ENCODE measurements around the gene C1orf87.

C1orf87 gene

DNA sequence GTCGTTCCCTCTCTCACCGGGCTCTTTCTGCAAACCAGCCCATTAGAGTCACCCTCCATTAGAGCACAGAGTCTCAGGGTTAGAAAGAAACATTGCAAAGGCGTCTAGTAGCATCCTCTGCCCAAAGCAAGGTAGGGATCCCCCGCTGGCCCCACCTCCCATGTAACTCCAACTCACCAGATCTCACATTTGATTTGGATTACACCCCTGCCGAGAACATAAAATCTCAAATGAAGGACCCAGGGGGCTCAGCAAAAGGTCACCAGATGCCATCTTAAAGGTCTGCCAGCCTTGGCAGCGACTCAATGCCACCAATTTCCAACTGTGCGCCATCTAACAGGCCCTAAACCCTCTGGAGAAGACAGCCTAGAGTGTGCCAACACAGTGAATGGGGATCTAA lies 14.1 kb downstream of the C1orf87 start:
- DNase-seq = no peak

DNA sequence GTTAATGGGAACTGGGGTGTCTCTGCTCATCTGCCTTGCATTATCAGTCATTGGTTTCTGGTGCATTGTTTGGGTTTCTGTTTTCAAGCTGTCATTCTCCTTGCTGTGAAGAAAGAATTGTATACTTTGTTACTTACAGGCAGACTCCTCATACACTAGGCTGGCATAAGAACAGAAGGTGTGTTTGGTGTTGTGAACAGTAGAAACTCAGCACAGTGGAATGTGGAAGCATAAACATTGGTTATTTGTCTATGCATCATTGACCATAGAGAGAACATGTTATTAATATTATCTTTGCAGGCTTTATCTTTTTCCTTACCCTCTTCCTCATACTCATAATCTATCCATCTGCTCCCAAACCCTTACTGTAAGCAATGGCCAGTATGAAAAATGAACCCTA lies 18.2 kb downstream of the C1orf87 start:
- DNase-seq = no peak

DNA sequence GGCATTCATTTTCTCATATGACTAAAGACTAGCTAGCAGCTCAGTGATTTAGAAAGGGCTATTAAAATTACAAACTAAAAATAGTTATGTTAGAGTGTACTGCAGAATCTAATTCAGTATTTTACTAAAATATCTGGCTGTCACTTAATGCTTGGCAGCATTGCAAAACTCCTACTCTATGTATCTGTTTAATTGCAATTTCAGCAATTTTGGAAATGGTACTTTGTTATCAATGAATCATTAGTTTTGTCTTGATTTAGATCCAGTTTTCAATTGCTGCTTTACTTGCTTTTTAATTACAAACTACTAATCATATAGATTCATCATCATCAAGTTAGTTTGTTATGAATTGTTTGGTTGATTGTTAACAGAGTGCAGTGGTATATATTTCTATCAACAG lies 19.2 kb downstream of the C1orf87 start:
- DNase-seq = no peak

DNA sequence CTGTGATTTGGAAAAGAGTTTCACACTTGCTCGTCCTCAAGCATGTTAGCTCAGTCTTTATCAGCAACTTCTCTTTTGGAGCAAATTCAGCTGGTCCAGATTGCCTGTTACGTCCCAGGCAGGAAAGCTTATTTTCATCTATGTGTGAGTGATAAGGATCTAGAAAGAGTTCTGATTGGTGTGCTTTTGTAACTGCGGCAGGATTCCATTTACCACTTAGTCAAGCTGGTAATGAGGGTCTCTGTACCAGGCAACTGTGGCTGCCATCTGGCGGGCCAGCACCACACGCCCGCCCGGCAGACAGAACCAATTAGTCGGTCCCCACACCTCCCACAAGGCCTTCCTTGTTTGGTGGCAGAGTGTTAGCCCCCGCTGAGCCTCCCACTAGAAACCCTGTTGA lies 21.0 kb downstream of the C1orf87 start:
- DNase-seq = no peak

DNA sequence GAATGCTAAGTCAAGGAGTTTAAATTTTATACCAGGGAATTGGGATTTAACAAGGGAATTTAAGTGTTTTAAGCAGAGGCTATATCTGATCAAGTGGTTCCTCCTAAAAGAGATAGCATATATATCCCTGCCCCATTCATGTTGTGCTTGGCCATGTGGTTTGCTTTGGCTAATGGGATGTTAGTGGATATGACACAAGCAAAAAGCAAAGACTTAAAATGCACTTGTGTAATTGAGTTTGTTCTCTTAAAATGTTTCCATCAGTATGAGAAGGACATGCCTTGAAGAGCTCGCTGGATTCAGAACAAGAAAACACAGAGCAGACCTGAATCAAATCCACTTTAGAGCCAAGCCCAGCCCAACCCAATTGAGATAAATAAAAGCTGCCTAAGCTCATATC lies 22.4 kb downstream of the C1orf87 start:
- no peak for DNase-seq

DNA sequence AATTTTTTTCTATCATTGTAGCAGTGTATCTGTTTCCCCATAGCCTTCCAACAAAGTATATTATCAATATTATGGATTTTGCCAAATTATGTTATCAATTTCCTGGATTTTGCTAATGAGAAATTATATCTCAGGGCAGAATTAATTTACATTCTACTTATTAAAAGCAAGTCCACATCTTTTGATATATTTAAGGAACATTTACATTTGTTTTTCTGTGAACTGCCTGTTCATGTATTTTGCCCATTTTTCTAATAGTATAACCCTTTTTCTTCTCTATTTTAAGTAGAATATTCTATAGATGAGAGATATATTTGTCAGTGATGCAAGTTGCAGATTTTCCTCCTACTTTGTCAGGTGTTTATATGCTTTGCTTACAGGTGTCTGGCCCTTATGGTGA lies 24.4 kb downstream of the C1orf87 start:
- no peak for DNase-seq

DNA sequence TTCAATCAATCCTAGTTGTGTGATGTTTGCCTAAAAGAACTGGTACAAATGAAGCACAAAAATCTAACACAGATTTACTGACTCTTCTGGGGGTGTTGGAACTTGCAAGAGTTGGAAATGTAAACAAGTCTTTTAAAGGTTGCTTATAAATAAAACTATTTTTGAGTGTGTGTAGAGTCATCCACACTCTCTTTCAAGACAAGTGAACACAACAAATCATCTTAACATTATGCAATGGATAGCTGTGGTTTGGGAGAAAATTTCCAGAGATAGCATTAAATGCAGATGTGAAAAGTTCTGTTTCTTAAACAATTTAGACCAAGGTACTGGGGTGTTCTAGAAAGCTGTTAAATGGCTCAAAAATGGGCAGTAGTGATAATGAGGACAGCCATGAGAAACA lies 28.7 kb downstream of the C1orf87 start:
- no peak for DNase-seq

DNA sequence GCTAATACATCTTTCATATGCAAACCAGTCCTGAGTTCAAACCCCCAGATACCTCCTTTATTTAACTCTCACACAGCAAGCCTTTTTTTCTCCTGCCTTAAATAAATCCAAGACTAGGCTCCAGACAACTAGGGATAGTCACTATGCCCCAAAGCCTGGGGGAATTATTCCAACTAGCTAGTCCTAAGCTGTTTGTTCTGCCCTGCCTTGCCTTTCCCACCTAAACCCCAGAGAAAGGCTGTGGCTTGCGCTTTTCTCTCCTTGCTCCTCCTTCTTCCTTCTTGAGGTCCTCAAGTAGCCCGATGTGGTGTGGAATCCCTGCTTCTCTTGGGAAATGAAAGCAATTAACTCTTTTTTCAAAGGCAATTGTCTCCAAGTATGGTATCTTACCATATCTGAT lies 31.8 kb downstream of the C1orf87 start:
- no peak for DNase-seq

DNA sequence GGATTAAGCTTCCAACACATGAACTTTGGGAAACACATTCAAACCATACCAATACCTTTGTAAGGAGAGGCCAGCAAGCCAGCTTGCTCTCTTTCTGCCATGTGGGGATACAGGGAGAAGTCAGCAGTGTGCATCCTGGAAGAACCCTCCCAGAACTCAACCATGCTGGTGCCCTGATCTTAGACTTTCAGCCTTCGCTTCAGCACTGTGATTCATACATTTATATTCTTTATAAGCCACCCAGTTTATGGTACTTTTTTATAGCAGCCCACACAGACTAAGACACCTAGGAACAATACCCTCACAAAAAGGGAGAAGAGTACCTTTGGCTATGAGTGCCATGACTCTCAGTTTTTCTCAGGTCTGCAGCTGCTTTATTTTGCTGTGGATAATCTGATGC lies 35.9 kb downstream of the C1orf87 start:
- DNase-seq = no peak

DNA sequence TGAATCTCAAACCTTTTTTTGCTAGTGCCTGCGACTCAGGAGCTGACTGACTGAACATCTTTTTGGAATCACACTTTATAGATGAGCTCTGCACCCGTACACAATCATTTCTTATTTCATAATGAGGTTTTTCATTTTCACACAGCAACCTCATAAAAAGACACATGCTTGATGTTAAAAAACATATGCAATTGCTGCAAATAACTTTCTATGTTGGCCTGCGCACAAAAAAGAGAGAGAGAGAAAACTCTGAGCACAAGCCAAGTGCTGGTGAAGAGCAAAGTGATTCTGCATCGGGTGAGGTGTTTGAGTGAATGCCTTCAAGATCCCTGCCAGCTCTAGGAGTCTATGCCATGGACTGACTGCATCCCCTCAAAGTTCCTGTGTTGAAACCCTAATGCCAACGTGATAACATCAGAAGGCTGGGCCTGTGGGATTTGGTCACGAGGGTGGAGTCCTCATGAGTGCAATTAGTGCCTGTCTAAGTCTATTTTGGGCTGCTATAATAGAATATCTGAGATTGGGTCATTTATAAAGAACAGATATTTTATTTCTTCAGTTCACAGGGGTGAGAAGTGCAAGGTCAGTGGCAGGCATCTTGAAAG lies 36.6 kb downstream of the C1orf87 start:
- no peak for DNase-seq

DNA sequence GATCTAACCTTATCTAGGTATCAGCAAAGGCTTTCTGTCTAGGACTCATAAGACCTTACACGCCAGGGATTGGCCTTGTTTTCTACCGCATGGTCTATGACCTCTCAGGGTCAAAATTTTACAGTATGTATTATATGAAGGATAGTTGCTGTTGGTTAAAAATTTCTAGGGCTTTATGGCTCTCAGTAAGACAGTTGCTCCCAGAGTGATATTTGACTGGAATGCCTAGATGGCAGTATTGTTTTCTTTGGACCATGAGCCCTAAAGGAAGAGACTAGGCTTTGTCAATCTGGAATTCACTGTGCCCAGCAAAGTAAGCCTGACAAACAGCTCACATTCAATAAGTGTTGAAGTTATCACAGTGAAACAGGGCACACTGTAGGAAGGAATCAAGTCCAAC lies 37.6 kb downstream of the C1orf87 start:
- DNase-seq = no peak

DNA sequence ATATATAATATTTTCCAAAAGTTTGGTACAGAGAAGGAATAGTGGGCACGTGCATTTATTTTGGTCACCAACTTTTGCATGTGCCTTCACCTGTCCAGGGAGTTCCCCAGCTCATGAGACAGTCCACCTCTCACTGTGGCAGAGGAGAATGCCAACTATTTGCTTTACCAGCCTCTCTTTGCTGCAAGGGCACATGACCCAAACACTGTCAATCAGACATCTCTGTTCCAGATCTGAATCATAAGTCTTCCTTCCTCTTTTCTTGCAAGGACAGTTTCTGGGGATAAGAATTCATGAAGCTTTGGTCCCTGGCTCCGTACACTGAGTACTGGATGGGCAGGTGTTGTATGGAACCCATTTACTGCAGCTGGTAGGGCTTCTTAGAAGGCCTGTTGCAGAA lies 38.6 kb downstream of the C1orf87 start:
- no peak for DNase-seq

DNA sequence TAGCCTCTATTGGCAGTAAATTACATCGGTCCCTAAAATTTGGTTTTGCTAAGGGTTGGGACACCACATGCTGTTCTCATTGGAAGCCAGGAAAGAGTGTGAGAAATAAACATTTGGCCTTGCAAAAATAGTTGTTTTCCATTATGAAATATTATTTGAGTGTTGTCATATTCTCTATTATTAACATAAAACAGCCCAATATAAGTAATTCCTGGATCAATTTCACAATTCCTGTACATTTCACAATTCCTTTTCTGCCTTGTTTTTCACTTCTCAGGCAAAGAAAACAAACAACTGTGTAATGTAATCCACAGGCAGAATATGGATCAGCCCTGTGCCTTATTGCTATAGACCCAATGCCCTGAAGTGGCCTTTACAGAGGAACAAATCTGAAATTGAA lies 40.5 kb downstream of the C1orf87 start:
- no peak for DNase-seq

DNA sequence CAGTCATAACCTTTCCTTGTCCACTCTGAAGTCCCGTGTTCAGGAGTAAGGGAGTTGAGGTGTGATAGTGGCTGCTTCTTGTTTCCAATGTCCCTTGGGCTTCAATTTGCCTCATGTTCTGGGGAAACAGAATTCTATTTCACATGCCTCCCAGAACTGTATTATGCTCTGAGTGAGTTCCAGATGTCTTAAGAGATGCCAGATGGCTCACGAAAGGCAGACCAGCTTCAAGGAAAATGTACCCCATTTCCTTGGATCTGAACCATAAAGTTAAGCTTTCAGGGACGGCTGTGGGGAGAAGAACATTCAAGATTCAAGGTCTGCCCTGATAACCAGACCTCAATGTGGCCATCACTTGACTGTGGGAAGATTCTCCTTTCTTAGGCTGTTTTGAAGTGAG lies 42.4 kb downstream of the C1orf87 start:
- DNase-seq = no peak

DNA sequence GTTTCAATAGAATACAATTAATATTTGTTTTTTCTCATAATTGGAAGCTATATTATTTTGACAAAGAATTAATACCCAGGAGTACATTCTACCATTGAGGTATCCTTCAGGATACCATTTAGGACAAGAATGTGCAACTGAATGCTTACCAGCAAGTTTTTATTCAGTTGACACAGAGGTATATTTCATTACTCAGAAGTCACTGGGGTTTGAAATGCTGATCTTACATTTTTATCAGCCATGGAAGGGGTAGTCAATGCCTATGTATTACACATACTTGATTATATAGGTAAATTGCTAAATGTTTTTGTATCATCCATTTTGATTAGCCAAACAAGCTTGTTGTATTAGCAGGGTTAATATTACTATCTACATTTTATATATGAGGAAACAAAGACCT lies 48.0 kb downstream of the C1orf87 start:
- no peak for DNase-seq

DNA sequence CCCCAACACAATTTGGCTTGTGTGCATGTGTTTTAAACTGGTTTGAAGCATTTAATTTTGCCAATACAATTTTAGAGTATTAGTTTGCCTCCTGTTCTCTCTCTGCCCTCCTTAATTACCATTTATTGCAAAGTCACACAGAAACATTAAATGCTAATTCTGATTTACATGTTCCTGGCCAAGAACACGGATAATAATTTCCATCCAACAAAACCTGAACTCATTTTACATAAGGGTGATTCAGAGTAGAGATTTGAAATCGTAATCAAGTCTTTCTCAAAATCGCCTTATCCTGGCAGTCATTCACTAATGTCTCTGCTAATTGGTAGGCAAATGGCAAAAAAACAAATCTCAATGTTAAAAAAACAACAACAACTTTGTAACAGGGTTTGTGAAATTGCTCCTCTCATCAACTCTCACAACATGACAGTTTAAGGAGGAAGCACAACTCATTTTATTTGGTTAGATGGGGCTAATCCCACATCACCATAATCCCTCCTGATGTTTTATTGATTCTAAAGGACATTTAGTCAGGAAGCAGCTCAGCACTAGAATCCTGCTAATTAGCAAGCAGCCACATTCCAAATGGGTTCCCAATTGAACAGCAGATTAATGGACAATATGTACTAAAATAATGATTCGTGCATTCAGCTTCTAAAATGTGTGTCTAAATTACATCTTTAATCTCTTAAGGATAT lies 55.9 kb downstream of the C1orf87 start:
- no peak for DNase-seq

DNA sequence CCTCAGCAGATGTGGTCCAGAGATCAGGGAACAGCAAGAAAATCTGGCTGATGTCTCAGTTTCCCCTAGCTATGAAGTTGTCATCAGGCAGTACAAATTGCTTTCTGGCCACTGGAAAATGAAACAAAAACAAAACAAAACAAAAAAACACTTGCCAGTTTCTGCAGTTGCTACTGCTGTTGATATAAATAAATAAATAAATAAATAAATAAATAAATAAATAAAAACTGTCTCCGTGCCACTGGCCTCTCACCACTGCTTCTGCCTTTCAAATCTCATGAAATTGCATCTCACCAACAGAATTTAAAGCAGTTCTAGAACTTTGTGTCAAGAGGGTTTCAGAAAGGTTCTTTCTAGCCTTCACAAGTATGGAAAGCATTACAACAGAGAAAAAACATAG lies 62.9 kb downstream of the C1orf87 start:
- DNase-seq = no peak

DNA sequence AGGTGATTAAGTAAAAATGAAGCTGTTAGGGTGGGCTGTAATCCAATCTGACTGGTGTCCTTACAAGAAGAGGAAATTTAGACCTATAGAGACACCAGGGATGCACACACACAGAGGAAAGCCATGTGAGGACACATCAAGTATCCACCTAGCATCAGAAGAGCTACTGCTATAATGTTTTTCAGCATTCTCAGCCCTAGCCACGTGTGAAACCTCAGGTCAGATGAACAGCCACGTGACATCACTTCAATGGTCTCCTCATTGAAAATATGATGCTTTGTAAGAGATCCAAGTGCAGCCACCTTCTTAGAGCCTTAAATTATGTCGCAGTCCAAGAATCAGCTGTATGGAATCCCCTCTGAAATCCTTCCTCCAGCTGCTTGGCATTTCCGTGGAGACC lies 65.1 kb downstream of the C1orf87 start:
- no peak for DNase-seq

DNA sequence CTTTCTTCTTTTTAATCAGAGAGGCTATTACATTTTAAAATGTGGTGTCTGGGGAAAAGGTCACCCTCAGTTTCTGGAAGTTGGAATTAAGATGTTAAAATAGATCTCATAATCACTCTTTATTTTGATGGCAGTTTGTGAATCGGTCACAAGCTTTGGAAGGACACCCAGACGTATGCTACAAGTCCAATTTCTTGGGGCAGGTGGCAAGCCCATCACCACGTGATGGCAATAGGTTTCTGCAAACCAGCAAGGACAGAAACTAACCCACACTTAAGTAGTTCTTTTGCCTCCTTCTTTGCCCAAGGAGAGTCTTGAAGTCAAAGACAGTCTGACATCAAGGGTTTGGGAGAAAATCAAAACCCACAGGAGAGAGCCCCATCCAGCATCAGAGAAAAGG lies 72.9 kb downstream of the C1orf87 start:
- DNase-seq = no peak

DNA sequence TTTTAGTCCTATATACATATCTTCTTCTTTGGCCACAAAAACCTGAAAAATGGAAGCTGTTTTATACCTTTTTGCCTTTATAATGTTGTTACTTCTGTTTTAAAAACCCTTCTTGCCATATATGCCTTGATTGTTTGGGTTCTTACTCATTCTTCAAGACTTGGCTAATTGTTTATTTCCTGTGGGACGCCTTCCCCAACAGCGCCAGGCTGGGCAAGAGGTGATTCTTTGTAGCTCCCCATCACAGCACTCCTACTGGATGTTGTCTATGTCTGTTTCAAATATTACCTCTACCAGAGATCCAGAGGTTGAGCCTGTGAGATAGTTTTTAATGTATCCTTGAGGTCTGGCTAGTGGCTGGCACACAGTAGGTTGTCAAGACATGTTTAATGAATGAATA lies 73.8 kb downstream of the C1orf87 start:
- DNase-seq = no peak

DNA sequence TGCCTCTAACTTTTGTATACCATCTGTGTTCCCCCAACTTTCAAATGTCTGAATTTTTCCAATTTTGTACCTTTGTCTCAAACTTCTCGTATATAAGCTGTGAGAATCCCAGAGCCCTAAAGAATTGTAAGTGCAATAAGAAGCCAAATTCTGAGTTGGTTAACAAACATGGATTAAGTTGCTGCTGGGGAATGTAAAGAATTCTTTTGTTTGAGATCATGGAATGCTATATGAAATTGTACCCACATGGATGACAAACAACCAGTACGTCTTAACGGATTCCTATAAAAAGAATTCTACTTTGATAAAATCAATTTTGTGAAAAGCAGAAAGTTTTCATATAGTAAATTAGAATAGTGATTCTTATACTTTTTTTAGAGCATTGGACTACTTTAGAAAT lies 74.6 kb downstream of the C1orf87 start:
- no peak for DNase-seq

DNA sequence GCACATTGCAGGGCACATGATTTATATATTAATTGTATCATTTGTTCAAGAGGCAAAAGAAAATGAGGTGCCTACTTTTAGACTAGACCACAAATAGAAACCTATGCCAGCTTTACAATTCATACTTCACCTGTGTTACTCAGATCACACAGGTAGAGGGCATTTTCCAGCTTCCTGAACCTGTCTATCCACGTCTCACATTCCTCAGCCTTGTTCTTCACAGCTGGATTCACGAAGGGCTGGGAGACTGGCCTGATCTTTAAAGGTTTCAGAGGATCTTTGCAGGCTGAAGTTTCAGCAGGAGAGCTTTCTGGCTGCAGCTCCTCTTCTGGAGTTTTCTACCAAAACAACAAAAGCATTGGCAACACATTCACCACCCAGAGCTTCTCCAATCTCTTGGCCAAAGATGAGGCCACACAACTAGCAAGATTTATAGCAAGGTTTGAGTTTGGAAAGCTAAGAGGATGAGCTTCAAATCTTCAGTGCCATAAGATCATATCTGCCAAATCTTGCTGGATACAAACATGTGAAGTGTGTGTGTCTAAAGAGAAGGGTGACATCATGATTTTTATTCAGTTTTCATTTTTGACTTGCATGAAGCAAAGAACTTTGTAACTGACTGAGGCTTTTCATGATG lies 76.0 kb downstream of the C1orf87 start:
- no peak for DNase-seq

DNA sequence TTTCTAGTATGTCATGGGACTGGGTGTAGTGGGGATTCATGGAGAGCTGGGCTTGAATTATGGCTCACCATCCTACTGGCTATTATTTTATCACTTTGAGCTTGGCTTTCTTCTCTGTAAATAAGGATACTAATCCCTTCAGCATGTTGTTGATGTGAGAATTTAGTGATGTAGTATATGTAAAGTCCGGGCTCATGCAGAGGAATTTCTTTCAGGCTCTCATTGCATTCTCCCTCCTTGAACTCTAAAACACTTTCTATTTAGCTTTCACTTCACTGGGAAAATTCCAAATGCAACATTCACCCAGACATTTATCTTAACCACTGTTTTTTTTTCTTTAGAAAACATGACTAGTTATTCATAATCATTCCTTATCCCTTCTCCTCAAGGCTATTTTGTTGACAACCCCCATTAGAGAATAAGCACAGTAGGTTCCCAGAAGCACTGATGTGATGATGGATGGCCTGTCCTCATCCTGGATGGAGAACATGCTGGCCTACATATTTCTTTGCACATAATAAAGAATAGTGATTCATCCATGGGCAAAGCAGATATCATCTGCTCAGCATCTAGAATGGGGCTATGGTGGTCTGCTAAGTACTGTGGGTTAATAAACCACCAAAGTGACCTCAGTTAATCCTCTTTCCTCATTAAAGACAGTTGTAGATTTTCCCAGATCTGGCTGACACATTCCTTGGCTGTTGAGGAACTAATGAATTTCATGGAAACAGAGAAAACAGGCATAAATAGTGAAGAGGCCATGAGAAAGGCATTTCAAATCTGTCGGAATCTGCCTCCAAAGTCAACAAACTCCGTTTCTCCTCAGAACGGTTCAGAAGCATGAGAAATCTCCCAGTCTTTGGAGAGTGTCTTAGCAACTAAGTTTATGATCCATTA lies 79.0 kb downstream of the C1orf87 start:
- no peak for DNase-seq
